Measurements from ENCODE around the gene LRR1.
"Not testable (repeated sequence)": the region's sequence is repeated elsewhere in the genome, so short reads cannot be mapped to it uniquely, and the experiment has no call there.

The LRR1 gene

GRCh38 chr14:49583629-49584028 lies 15.1 kb upstream of the LRR1 start:
- Histone ChIP-seq H3K27me3 (ENCODE audit: low read depth, low read length) (no peaks in the 10 kb centered on the region), H3K36me3 (replicated peaks; ENCODE audit: low read depth, low read length) (peaks cover 51% of the 10 kb centered on the region), H3K4me2 (ENCODE audit: low read length) (peak overlapping the region; percentile 81; the same call in 1 of the 2 replicates), H4K20me1 (ENCODE audit: insufficient read depth, low read length) (peaks cover 63% of the 10 kb centered on the region), H3K9ac (ENCODE audit: low read length) (no peak overlapping the region), H3K9me3 (ENCODE audit: insufficient read depth, low read length) (no peaks in the 10 kb centered on the region), H3K27ac (ENCODE audit: low read length) (no peak overlapping the region), H3K79me2 (ENCODE audit: low read length) (peaks cover 76% of the 10 kb centered on the region), H3K4me3 (ENCODE audit: low read length) (peak overlapping the region; percentile 99; the same call in 1 of the 2 replicates), H2AFZ (ENCODE audit: low read depth, low read length) (no peak overlapping the region), H3K4me1 (ENCODE audit: low read length) (peaks cover 13% of the 10 kb centered on the region)
- TF ChIP-seq CTCF (IDR thresholded peaks at IDR 0.05; ENCODE audit: low read depth, low read length) (no peak), EZH2phosphoT487 (IDR thresholded peaks at IDR 0.05; ENCODE audit: low read depth) (no peak)

GRCh38 chr14:49584058-49584457 lies 14.7 kb upstream of the LRR1 start:
- Histone ChIP-seq H3K4me3 (ENCODE audit: low read length) (peak overlapping the region; percentile 99), H3K79me2 (ENCODE audit: low read length) (peaks cover 72% of the 10 kb centered on the region), H3K9me3 (ENCODE audit: insufficient read depth, low read length) (no peaks in the 10 kb centered on the region), H3K27ac (ENCODE audit: low read length) (peak overlapping the region; percentile 79), H3K9ac (ENCODE audit: low read length) (peak overlapping the region; percentile 98; the same call in 1 of the 2 replicates), H3K27me3 (ENCODE audit: low read depth, low read length) (no peaks in the 10 kb centered on the region), H3K36me3 (replicated peaks; ENCODE audit: low read depth, low read length) (peaks cover 51% of the 10 kb centered on the region), H4K20me1 (ENCODE audit: insufficient read depth, low read length) (peaks cover 60% of the 10 kb centered on the region), H3K4me1 (ENCODE audit: low read length) (peaks cover 13% of the 10 kb centered on the region), H2AFZ (ENCODE audit: low read depth, low read length) (no peak overlapping the region), H3K4me2 (ENCODE audit: low read length) (peak overlapping the region; percentile 81)
- no peak for TF ChIP-seq CTCF (IDR thresholded peaks at IDR 0.05; ENCODE audit: low read depth, low read length)
- no peak for TF ChIP-seq EZH2phosphoT487 (IDR thresholded peaks at IDR 0.05; ENCODE audit: low read depth)

GRCh38 chr14:49584981-49585640 lies 13.6 kb upstream of the LRR1 start:
- H3K9ac ChIP-seq (ENCODE audit: low read length), result peak overlapping the region; percentile 98
- H3K4me2 ChIP-seq (ENCODE audit: low read length), result peak overlapping the region; percentile 81
- H3K4me3 ChIP-seq (ENCODE audit: low read length), result peak overlapping the region; percentile 99
- not testable (repeated sequence) for H2AFZ ChIP-seq (ENCODE audit: low read depth, low read length); H3K9me3 ChIP-seq (ENCODE audit: insufficient read depth, low read length); H3K27me3 ChIP-seq (ENCODE audit: low read depth, low read length)
- H3K79me2 ChIP-seq (ENCODE audit: low read length), result peaks cover 61% of the 10 kb centered on the region
- H3K4me1 ChIP-seq (ENCODE audit: low read length), result peaks cover 13% of the 10 kb centered on the region
- peaks cover 50% of the 10 kb centered on the region for H4K20me1 ChIP-seq (ENCODE audit: insufficient read depth, low read length)
- peaks cover 50% of the 10 kb centered on the region for H3K36me3 ChIP-seq (replicated peaks; ENCODE audit: low read depth, low read length)
- peak overlapping the region; percentile 79 for H3K27ac ChIP-seq (ENCODE audit: low read length)

GRCh38 chr14:49585803-49586672 lies 12.7 kb upstream of the LRR1 start, which contains the start of gene RPS29:
Gene RPS29, minus strand, starts transcription at chr14:49586380. Its CDS starts 34 bp downstream, at chr14:49586346.
- peaks cover 52% of the 10 kb centered on the region for H3K79me2 ChIP-seq (ENCODE audit: low read length)
- peaks cover 46% of the 10 kb centered on the region for H4K20me1 ChIP-seq (ENCODE audit: insufficient read depth, low read length)
- H3K27ac ChIP-seq (ENCODE audit: low read length), result peak within 1 kb of the TSS; percentile 79
- no peaks in the 10 kb centered on the region for H3K9me3 ChIP-seq (ENCODE audit: insufficient read depth, low read length)
- H3K4me1 ChIP-seq (ENCODE audit: low read length), result peaks cover 13% of the 10 kb centered on the region
- H3K27me3 ChIP-seq (ENCODE audit: low read depth, low read length), result no peaks in the 10 kb centered on the region
- H3K4me2 ChIP-seq (ENCODE audit: low read length), result peak within 1 kb of the TSS; percentile 81
- TF ChIP-seq CTCF (IDR thresholded peaks at IDR 0.05; ENCODE audit: low read depth, low read length), result no peak
- no peak for TF ChIP-seq EZH2phosphoT487 (IDR thresholded peaks at IDR 0.05; ENCODE audit: low read depth)
- H3K4me3 ChIP-seq (ENCODE audit: low read length), result peak within 1 kb of the TSS; percentile 99
- peaks cover 47% of the 10 kb centered on the region for H3K36me3 ChIP-seq (replicated peaks; ENCODE audit: low read depth, low read length)
- H3K9ac ChIP-seq (ENCODE audit: low read length), result peak within 1 kb of the TSS; percentile 98
- peak within 1 kb of the TSS; percentile 57; the same call in 1 of the 2 replicates for H2AFZ ChIP-seq (ENCODE audit: low read depth, low read length)
